ENCODE measurements around the gene HUNK. TPM values are rescaled to one million over a fixed set of nuclear protein-coding genes. Genes with fewer than 3 reads are reported as not detected.

The HUNK gene
- total RNA-seq, 1 donor from 2014 or later, result not detected

- intact Hi-C loops (cut with micrococcal nuclease), result no loop called here
These were observed 171.7 kb downstream of the HUNK start for GRCh38 chr21:32044205-32045180.

- intact Hi-C loops (cut with micrococcal nuclease), result no loop called here
These were observed 173.4 kb downstream of the HUNK start for GRCh38 chr21:32046191-32046590.

- intact Hi-C loops (cut with micrococcal nuclease), result no loop called here
These were observed 175.5 kb downstream of the HUNK start for GRCh38 chr21:32048353-32048752.

Other genes starting within 250 kb of the HUNK start
- 223 and 226 TPM in 2 replicates for gene SOD1, start 213.3 kb upstream of the HUNK start, total RNA-seq
- gene SCAF4, start 140.9 kb upstream of the HUNK start, total RNA-seq, result 59.3 and 60.9 TPM in 2 replicates